ENCODE results near the gene ZFP57.

DNA sequence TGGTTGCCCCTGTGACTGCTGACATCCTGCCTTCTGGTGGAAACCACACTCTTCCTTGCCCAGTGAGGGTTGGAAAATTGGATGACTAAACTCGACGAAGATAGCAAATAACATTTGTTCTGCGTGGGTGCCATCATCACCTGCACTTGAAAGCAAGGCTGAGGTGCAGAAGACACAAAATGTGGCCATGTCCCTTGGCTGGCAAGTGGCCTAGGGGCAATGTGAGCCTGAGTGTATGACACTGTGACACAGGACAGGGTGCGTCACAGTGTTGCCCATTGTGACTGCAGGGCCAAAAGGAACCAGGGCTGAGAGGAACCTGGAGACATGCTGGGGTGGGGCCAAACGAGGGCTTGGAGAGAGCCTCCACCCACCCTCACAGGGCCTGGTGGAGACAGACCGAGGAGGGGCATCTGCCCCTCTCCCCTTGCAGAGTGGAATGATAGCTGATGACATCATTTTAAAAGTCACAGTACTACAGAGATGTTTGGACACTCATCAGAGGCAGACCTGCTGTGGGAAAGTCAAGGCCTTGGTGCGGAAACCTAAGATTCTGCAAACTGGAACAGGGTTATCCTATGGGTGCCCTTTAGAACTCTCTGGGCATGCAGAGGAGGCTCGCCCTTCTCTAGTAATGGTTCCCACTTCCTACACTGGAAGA is 29.5 kb upstream of the ZFP57 start:
- TF ChIP-seq, protein P1, sequence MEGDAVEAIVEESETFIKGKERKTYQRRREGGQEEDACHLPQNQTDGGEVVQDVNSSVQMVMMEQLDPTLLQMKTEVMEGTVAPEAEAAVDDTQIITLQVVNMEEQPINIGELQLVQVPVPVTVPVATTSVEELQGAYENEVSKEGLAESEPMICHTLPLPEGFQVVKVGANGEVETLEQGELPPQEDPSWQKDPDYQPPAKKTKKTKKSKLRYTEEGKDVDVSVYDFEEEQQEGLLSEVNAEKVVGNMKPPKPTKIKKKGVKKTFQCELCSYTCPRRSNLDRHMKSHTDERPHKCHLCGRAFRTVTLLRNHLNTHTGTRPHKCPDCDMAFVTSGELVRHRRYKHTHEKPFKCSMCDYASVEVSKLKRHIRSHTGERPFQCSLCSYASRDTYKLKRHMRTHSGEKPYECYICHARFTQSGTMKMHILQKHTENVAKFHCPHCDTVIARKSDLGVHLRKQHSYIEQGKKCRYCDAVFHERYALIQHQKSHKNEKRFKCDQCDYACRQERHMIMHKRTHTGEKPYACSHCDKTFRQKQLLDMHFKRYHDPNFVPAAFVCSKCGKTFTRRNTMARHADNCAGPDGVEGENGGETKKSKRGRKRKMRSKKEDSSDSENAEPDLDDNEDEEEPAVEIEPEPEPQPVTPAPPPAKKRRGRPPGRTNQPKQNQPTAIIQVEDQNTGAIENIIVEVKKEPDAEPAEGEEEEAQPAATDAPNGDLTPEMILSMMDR (IDR thresholded peaks at IDR 0.05), result no peak
- TF ChIP-seq ZFX (IDR thresholded peaks at IDR 0.05; ENCODE audit: borderline replicate concordance), result no peak
